Muscle of back (tissue), 11 donors: ENCODE results near the gene PPIL6. TPM values are rescaled to one million over a fixed set of nuclear protein-coding genes. Genes with fewer than 3 reads are reported as not detected.
"Not testable (repeated sequence)": the region's sequence is repeated elsewhere in the genome, so short reads cannot be mapped to it uniquely, and the experiment has no call there.

Experiments used
- DNase-seq, 3 donors: peaks; one replicate each; pipeline versions ENCODE4 v3.0.0 to v3.0.0-alpha.2; 2013
- polyA plus RNA-seq, 10 donors: library from polyadenylated mRNA; unstranded; fragments of 120-200 nt; gene quantifications; one replicate each; pipeline ENCODE4 v1.2.1, GENCODE V29; 2013; ENCODE audit not compliant: insufficient read length in 10 of 10

Gene PPIL6
- polyA plus RNA-seq, 10 donors = 4.5 to 8.4 (median 6.6) TPM

DNA sequence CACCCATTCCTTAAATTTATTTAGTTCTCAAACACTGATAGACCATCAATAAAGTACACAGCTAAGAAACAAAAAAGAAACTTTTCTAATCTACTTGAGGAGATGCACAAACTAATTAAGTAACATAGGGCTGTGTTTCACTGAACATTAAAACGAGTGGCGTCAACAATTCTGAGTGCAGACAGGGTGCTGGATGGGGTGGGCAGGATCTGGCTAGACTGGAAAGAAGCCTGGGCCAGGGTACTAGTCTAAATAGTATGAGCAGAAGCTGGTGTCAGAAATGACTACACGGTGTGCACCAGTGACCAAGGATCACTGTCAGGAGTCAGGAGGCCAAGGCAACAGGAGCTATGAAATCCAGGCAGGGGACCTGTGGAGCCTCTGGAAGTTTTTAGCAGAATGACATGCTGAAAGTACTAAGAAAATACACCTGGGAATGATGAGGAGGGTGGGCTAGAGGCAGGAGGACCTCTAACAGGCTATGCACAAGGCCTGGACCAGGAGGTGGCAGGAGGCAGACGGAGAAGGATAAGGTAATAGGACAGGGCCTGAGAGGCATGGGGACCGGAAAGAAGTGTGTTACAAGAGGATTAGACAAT is 29.3 kb upstream of the PPIL6 start:
- no peak for DNase-seq

DNA sequence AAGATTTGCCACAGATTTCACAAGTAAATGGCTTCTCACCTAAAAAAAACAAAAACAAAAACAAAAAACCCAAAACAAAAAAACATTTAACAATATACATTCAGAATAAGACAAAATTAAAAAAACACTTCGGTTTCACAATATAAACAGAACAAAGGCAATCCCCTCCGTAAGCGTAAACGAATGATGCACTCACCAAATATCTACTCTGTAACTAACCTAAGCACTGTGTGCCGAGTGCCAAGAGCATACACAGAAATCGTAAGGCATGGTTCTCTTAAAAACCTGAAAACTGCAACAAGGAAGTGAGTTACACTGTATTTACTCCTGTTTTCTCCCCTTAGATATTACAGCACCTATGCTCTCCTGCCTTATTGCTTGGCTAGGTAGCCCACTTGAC is 27.3 kb upstream of the PPIL6 start:
- no peak for DNase-seq

DNA sequence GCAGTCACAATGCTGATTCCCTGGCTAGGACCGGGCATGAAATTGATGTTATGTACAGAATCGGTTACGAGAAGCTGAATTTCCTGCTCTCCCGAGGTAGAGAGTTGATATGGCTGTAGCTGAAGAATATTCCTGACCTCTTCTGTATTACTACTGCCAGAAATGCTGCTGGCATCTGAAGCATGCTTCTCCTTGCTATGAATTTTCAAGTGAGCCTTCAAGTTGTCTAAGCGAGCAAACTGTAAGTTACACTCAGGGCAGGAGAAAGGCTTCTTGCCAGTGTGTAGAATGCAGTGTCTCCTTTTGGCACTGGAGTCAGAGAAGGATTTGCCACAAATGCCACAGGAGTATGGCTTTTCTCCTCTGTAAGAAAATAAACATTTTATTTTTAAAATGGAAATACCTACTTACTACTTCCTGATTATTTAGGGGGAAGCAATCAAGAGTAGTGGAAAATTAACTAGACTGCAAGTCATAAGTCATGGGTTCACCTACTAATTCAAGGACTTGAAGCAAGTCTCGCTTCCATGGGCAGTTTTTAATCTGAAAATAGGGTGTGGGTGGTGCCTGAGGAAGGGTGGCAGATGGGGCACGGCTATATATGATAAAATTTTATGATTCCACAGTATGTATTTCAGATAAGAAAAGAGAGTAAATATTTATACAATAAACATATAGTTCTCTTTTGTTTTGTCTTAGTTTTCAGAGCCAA is 25.9 kb upstream of the PPIL6 start:
- DNase-seq = no peak

DNA sequence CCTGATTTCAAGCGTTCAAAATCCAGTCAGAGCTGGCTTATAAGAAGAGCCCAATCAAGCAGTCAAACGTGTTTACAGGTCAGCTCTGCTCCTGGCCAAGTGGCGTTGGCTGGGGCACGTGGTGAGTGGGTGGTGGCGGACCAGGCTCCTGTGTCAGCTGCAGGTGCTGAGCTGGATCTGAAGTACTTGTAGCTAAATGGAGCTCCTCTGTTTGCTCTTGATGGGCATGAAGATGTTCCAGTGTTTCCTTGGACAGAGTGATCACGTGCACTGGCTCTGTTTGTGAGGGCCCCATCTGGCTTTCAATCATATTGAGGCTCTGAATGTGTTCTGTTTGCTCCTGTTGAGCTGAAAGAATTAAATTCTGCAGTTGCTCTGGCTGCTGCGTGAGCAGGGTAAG is 25.3 kb upstream of the PPIL6 start:
- no peak for DNase-seq

DNA sequence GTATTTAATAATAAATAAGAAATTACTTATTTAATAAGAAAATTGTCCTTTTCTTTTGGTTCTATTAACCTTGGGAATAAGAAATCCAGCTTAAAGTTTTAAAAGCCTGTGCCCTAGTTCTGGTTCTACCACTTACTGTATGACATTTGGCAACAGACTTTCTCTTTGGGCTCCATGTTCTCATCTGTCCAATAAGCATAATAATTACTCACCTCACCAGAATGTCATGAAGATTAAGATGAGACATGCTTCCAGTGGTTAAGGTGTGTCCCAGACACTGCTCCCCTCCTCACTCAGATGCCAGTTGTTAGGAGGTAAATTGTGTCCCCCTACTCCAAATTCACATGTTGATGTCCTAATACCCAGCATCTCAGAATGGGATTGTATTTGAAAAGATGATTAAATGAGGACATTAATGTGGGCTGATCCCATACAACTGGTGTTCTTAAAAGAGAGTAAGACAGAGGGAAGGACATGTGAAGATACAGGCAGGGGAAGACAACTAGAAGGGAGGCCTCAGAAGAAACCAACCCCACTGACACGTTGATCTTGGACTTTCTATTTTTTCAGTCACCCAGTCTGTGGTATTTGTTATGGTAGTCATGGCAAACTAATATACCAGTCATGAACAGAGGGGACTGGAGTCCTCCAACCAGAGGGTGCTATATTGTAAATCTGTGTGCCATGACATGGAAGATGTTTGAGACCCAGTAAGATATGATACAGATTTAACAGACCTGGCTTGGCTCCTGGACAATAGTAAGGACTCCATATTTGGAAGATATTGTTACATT is 21.5 kb upstream of the PPIL6 start:
- DNase-seq = no peak

DNA sequence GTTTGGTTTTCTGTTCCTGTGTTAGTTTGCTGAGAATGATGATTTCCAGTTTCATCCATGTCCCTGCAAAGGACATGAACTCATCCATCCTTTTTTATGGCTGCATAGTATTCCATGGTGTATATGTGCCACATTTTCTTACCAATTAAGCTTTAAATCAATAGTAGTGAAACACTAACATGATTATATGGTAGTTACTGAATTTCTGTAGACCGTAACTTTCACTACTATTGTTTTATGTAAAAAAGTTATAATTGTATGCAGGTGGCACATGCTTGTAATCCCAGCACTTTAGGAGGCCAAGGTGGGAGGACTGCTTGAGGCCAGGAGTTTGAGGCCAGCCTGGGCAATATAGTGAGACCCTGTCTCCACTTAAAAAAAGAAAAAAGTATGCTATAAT is 20.8 kb upstream of the PPIL6 start:
- DNase-seq = not testable (repeated sequence)

DNA sequence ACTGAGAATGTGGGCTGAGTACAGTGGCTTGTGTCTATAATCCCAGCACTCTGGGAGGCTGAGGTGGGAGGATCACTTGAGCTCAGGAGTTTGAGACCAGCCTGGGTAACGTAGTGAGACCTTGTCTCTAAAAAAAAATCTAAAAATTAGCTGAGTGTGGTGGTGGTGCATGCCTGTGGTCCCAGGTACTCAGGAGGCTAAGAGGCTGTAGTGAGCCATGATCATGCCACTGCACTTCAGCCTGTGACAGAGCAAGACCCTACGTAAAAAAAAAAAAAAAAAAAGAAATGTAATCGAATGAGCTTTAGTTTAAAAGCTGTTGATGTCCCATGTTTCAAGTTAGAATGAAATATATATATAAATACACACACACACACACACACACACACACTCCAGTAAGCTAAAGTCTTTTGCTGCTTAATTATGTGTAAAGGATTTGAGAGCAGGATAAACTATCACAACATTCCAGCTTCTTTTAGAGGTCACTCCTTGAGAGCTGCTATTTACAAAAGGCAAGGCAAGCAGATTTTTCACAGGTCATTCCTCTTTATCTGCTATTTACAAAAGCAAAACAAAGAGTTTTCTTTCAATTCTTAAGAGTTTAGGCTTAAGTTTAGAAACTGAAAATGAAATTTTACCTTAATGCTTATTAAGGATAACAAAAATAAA is 19.9 kb upstream of the PPIL6 start:
- no peak for DNase-seq

DNA sequence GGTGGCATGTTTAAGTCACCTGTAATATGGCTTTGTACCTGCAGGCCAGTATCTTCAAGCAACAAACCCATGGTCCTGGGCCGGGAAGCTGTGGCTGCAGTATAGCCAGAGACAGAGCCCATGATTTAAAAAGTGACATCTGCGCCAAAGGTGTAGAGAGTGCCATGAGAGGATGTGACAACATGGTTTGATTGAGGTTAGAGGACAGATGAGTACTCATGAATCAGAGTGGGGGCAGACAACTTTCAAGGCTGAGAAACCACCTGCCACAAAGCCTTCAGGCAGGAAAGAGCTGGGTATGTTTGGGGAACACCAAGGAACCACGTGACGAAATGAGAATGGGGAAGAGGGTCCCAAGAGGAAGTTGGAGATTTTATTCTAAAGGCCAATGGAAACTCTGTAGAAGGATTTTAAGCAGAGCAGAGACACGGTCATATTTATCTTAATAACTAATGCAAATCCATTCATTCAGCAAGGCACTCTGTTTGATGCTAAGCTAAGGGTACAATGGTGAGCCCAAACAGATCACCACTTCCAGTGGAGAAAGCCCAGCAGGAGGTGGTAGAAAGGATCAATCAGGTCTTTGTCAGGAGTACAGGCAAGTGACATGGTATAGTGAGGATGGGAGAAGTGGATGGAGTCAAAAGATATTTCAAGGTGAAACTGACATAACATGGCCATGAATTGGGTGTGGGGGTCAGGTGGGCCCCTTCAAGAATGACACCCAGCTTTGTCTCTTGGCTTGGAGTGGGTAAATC is 18.5 kb upstream of the PPIL6 start:
- DNase-seq = no peak

DNA sequence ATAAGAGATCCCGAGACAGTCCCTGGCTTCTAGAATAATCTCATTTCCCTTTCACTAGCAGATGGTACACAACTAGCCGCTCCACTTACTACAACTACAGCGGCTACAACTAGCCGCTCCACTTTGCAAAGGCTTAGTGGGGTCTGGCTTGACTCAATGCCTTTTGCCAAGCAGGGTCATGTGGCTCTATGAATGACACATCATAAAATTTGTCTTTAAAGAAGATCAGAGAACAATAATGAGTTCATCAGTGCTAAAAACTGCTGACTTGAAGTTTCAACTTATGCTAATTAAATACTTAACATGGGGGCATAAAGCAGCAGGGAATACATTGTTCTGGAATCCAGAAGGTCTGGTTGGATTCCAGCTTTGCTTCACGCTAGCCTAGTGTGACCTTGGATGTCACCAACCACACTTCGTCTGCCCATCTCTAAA is 17.2 kb upstream of the PPIL6 start:
- no peak for DNase-seq

DNA sequence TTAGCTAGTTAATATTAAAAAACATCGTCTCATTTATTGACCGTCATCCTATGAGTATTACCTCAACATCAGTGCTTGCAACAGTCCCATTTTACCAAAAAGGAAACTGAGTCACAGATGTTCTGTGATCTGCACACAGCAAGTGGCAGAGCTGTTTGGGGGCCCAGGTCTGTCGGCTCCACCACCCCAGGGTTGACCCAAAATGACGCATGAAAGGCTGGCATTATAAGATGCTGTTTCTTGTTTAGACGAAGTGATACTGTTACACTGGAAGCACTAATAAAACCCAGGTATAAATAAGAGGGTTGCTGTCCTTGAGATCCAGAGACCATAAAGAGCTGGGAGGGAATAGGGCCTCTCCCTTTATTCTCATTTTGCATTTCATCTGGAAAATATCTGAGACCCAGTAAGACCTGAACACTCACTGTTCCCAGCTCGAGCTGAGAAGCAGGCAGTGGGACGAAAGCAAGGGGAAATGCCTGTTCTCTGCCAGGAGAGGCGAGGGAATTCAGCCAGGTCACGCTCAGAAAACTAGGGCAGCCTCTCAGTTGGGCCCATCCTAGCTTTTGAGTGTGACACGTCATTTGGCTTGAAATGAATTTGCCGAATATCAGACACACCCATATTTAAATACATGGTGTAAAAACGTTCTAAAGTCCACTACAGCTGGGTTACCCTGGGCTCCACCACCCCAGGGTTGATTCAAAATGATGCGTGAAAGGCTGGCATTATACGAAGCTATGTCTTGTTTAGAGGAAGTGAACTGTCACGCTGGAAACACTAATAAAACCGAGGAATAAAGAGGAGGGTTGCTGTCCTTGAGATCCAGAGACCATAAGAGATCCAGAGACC is 16.5 kb upstream of the PPIL6 start:
- peak; percentile 35 to 72 (median 64) for DNase-seq

DNA sequence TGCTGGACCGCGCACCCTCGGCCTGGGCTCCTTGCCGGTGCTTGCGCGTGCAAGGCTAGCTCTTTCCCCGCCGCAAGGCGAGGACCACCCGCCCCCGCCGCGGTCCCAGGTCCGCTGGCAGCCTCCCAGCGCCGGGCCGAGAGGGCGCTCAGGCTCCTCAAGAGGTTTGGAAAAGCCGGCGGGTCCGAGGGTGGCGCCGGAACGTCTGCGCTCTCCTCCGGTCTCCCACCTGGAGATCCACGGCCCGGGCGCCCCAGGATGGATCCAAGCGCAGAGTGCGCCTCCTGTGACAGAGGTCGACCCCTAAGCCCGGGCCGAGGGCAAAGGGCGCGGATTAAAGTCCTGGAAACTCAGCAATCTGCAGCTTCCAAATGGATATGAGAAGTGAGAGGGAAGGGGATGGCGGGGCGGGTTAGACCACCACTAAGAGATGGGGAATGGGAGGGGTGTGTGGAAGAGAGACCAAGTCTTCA is 15.7 kb upstream of the PPIL6 start:
- DNase-seq = no peak

DNA sequence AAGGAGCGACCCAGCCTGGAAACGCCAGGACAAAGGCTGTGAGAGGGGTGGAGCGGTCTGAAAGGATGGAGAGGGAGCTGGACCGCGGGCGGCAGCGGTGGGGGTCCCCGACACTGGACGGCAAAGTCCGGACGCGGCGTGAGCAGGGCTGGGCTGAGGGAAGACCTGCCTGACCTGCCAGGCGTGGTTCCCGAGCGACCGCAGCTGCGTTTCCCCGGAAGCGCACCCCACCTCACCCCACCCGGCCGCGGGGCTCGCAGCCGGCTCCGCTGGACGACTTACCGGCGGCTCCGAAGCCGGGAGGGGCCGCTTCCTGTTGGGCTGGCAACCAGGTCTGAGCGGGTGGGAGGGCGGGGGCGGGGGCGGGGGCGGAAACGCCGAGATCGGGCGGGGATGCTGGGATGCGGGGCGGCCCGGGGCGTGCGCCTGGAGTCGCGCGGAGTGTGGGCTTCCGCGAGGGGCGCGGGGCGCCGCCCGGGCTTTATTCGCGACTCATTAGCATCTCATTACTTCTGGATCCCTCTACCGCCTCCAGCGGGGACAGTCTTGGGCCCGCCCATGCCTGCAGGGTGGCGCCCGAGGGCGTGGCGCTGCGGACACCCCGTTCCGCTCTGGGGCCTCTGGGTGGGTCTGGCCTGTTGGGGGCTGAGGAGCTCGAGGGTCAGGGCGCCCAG is 15.1 kb upstream of the PPIL6 start, which contains the start of gene MICAL1:
Gene MICAL1, minus strand, starts transcription at position 336 of the 674 bp plus-strand sequence. CDS start 1,576 bp downstream, outside the sequence.
- peak; percentile 46 to 86 (median 65) for DNase-seq

DNA sequence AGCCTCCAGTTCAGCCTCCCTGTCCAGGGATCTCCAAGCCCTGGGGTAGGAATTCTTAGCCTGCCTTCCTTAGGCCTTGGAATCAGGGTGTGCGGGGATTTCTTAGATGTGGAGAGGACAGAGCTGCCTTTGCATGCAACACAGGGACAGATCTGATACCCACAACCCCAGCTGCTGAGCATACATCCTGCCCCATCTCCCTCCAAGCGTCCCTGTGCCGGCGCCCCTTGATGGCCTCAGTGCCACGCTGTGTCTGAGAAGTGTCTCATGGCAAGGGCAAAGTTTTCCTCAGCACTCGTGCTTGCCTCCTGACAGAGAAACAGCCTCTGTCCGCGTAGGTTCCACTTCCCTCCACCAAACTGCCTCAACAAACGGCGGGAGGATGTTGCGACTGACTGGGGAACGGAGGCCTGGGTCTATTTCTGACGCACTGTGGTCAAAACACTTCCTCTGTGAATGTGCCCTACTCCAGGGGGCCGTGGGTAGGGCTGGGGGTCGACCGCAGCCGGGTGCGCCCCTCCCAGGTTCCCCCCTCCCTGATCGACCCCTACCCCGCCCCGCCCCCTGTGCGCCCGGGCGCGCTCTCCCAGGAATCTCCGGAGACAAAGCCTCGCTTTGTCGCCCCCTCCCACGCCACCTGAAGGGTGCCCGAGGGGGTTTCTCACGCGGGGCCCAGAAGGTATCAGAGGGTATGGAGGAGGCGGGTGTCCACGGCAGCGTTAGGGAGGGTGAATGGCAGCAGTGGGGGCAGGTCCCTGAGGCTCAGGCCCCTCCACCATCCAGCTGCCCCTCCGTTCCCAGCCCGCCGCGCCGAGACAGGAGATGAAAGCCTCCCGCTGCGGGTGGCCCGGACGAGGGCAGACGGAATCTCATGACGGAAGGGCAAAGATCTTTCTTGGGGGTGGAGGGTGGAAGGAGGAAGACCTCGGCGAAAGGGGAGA is 14.3 kb upstream of the PPIL6 start:
- peak; percentile 14 to 82 (median 42) for DNase-seq

DNA sequence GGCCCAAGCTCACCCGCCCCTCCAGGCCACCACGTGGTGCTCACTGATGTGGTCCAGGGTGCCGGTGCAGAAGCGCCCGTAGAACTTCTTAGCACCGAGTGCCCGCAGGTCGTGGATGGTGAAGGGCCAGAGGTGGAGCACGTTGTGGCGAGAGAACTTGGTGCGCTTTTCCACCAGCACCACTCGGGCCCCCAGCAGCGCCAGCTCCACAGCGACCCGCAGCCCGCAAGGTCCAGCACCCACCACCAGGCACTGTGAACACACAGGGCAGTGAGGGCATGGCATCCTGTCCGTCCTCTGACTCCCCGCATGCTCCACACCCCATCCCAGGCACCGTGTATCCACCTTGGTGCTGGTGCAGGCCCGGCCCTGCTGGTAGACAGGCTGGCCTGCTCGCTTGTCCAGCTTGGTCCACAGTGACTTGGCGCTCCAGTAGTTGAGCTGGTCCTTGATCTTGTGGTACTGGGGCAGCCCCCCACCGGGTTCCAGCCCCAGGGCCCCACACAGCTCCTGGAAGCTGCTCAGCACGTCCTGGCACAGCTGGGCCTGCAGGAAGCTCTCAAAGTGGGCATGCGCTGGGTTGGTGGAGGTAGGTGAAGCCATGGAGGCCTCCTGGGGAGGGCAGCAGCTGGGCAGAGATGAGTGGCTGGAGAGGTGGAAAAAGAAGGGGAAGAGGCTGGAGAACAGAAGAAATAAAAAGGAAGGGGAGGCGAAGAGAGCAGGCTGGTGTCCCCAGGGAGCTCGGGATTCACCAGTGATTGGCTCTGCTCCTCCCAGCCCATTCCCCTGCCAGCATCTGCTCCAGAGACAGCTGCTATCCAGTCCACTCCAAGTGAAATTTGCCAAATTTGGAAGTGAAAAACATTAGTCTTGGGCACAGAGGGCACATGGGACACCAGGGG is 13.4 kb upstream of the PPIL6 start:
- peak in 2 of 3 donors; percentile 54 to 62 for DNase-seq

DNA sequence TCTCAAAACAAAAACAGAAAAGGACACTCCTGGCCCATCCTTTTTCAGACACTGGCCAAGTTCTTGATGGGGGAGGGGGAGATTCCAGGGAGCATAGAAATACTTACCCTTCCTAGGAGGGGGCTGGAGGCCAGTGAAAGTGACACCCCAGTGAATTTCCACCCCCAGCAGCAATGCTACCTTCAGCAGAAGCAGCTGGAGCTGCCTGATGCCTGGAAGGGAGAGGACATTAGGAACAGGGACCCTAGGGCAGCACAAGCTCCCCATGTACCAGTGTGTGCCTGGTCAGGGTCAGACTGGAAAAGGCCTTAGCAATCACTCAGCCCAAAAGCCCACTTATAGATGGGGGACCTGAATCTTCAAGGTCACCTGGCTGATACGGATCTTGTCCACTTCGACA is 12.7 kb upstream of the PPIL6 start:
- DNase-seq = no peak

DNA sequence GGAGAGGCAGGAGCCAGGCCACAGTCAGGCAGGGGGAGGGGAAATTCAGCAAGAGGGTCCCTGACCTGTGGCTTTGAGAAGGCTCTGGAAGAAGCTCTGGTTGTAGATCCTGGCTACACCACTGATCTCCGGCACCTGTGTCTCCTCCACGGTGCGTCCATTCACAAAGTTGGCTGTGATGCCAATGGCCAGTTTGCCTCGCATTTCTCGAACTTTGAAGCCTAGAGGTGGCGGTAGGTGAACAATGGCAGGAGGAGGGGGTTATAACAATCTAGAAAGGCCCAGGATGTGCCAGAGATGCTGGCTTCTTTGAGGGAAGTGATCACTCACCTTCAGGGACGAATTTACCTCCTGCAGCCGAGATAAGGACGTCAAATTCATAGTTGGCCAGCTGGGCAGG is 11.8 kb upstream of the PPIL6 start:
- no peak for DNase-seq

DNA sequence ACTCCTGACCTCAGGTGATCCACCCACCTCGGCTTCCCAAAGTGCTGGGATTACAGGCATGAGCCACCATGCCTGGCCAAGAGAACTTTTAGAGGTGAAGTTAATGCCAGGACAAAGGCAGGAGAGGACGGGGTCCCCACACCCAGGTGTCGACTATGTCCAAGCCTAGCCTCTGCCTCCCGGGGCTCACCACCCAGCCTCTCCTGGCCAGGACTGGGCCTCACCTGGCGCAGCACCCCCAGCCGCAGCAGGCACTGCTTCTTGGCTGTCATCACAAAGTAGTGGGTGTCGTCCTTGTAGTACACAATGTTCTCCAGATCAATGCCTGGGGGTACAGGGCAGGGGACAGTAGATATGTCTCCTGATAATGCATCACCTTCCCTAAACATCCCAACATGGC is 10.9 kb upstream of the PPIL6 start:
- no peak for DNase-seq
